PC-9 (cell line): ENCODE measurements around the gene HSD17B11. TPM values are rescaled to one million over a fixed set of nuclear protein-coding genes. Genes with fewer than 3 reads are reported as not detected.
"Not testable (repeated sequence)": the region's sequence is repeated elsewhere in the genome, so short reads cannot be mapped to it uniquely, and the experiment has no call there.

ENCODE experiments used
- BruUV-seq: library from RNA; stranded (reverse); fragments of 400-500 nt; replicated peaks from 2 replicates; lab custom pipeline; 2021; lab: Mats Ljungman, UMichigan
- CTCF ChIA-PET: fragments of 300-600 bp; sonication (Branson Sonifier 250); formaldehyde crosslinking; loops from one replicate; lab custom pipeline; 2022; ENCODE audit warnings: antibody characterized with exemption; lab: Charles Lee
- POLR2A ChIA-PET: fragments of 300-600 bp; sonication (Branson Sonifier 250); formaldehyde crosslinking; loops from one replicate; lab custom pipeline; 2022; ENCODE audit warnings: antibody characterized with exemption; ENCODE audit not compliant: unreplicated experiment; lab: Charles Lee
- DNase-seq, 2 experiments: peaks; one replicate each; pipeline versions ENCODE4 v3.0.0 to v3.0.0-alpha.2; 2015 to 2022; ENCODE audit warnings: mixed read lengths in 1 of 2
- H2AFZ ChIP-seq: fragments of 200-600 bp; sonication (generic); 2 replicates; pipeline ENCODE4 v1.8.1; 2017; ENCODE audit warnings: antibody characterized with exemption
- H3F3A ChIP-seq: fragments of 200-600 bp; sonication (generic); 2 replicates; pipeline ENCODE4 v1.8.1; 2017; ENCODE audit warnings: antibody characterized with exemption, mild to moderate bottlenecking, low read depth; ENCODE audit not compliant: insufficient read depth
- H3K27ac ChIP-seq: fragments of 200-600 bp; sonication (generic); 2 replicates; pipeline ENCODE4 v1.6.1; 2016; ENCODE audit warnings: mixed run types
- H3K27me3 ChIP-seq: fragments of 200-600 bp; sonication (generic); 2 replicates; pipeline ENCODE4 v1.6.1; 2016; ENCODE audit warnings: low read depth, mixed run types; ENCODE audit not compliant: insufficient read depth
- H3K36me3 ChIP-seq: fragments of 200-600 bp; sonication (generic); 2 replicates; pipeline ENCODE4 v1.6.1; 2016; ENCODE audit warnings: low read depth, mixed run types
- H3K4me1 ChIP-seq: fragments of 200-600 bp; sonication (generic); replicated peaks from 2 replicates; pipeline ENCODE4 v1.6.1; 2016; ENCODE audit warnings: mixed run types; ENCODE audit not compliant: insufficient read depth
- H3K4me2 ChIP-seq: fragments of 200-600 bp; sonication (generic); 2 replicates; pipeline ENCODE4 v1.6.1; 2017; ENCODE audit warnings: mixed run types
- H3K4me3 ChIP-seq: fragments of 200-600 bp; sonication (generic); 2 replicates; pipeline ENCODE4 v1.6.1; 2016; ENCODE audit warnings: mixed run types
- H3K79me2 ChIP-seq: fragments of 200-600 bp; sonication (generic); 2 replicates; pipeline ENCODE4 v1.6.1; 2017; ENCODE audit warnings: low read depth, mixed run types
- H3K9me2 ChIP-seq: fragments of 200-600 bp; sonication (generic); 2 replicates; pipeline ENCODE4 v1.8.1; 2017; ENCODE audit warnings: mild to moderate bottlenecking; ENCODE audit not compliant: insufficient read depth
- H3K9me3 ChIP-seq: fragments of 200-600 bp; sonication (generic); 2 replicates; pipeline ENCODE4 v1.8.1; 2016; ENCODE audit warnings: low read depth; ENCODE audit not compliant: insufficient read depth
- H4K20me1 ChIP-seq: fragments of 200-600 bp; sonication (generic); 2 replicates; pipeline ENCODE4 v1.8.1; 2017; ENCODE audit not compliant: insufficient read depth
- EZH2 ChIP-seq: fragments of 200-600 bp; sonication (generic); IDR thresholded peaks from 2 replicates; pipeline ENCODE4 v1.8.0; 2017; ENCODE audit warnings: antibody characterized with exemption, low read depth
- intact Hi-C: fragments of 100-400 bp; cut with micrococcal nuclease; formaldehyde crosslinking; loops from one replicate; pipeline ENCODE4 v1.10.0; 2022; ENCODE audit not compliant: unreplicated experiment
- total RNA-seq: library from RNA; stranded (reverse); gene quantifications from 2 replicates; pipeline ENCODE4 v1.2.3, GENCODE V29; 2021
- TF ChIP-seq, protein P1 (sequence below): fragments of 200-600 bp; sonication (generic); conservative IDR thresholded peaks from 2 replicates; pipeline ENCODE4 v1.6.1; 2017; ENCODE audit warnings: mixed run types, antibody characterized with exemption, mild to moderate bottlenecking, moderate library complexity

The HSD17B11 gene
- total RNA-seq, 1 experiment from 2014 or later: 26.9 TPM

- no peak for DNase-seq
- CTCF ChIA-PET: no interaction called here
- intact Hi-C loops: no loop called here
Measured at GRCh38 chr4:87387237-87387636, 3.8 kb downstream of the HSD17B11 start.

GRCh38 chr4:87384466-87385132, 6.4 kb downstream of the HSD17B11 start:
- H3K9me2 ChIP-seq, intact Hi-C loops, H3K9me3 ChIP-seq, H3K4me3 ChIP-seq, H2AFZ ChIP-seq, POLR2A ChIA-PET, H4K20me1 ChIP-seq, H3K27ac ChIP-seq, H3K4me1 ChIP-seq, CTCF ChIA-PET, H3K27me3 ChIP-seq, BruUV-seq, DNase-seq, H3K36me3 ChIP-seq, H3K4me2 ChIP-seq, H3F3A ChIP-seq: not testable (repeated sequence)
- peaks cover 20% of the 10 kb centered on the region for H3K79me2 ChIP-seq

More at GRCh38 chr4:87387237-87387636, 3.8 kb downstream of the HSD17B11 start:
- Histone ChIP-seq H3K4me1 (0 out of 2 replicates have a peak, but pooled peaks cover 5% of the 10 kb centered on the region), H3K27ac (no peak overlapping the region), H3K4me2 (no peak overlapping the region), H3F3A (peaks cover 8% of the 10 kb centered on the region; the same call in 1 of the 2 replicates), H2AFZ (no peak overlapping the region), H3K36me3 (no peaks in the 10 kb centered on the region), H3K27me3 (no peaks in the 10 kb centered on the region), H3K79me2 (peaks cover 21% of the 10 kb centered on the region), H3K4me3 (no peak overlapping the region), H3K9me2 (no peaks in the 10 kb centered on the region), H3K9me3 (no peaks in the 10 kb centered on the region), H4K20me1 (no peaks in the 10 kb centered on the region)
- TF ChIP-seq EZH2: no peak
- TF ChIP-seq, protein P1, sequence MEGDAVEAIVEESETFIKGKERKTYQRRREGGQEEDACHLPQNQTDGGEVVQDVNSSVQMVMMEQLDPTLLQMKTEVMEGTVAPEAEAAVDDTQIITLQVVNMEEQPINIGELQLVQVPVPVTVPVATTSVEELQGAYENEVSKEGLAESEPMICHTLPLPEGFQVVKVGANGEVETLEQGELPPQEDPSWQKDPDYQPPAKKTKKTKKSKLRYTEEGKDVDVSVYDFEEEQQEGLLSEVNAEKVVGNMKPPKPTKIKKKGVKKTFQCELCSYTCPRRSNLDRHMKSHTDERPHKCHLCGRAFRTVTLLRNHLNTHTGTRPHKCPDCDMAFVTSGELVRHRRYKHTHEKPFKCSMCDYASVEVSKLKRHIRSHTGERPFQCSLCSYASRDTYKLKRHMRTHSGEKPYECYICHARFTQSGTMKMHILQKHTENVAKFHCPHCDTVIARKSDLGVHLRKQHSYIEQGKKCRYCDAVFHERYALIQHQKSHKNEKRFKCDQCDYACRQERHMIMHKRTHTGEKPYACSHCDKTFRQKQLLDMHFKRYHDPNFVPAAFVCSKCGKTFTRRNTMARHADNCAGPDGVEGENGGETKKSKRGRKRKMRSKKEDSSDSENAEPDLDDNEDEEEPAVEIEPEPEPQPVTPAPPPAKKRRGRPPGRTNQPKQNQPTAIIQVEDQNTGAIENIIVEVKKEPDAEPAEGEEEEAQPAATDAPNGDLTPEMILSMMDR: no peak
- no TSS peak for BruUV-seq
- POLR2A ChIA-PET: interaction anchor here (0.6 kb wide), 1 partner anchor 720 kb away, joined by 7 read pairs; no protein-coding TSS in a partner anchor

DNA sequence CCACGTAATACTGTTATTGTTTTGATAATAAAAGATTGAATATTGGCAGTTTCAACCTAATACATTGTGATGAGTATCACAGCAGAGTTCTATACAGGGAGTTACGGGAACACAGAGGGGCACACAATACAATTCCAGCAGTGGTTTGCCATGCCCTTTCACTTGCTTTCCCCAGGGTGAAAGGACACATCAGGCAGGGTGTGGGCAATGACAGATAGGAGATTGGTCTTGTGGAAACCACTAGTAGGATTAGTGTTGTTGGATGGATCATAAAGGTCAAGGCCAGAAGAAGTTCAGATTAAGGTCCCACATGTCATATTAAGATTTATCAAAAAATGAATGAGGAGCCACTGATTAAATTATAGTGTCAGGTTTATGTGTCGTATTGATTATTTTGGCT, 8.1 kb downstream of the HSD17B11 start:
- no peak for DNase-seq
- no peaks in the 10 kb centered on the region for H3F3A ChIP-seq
- H3K4me3 ChIP-seq: no peak overlapping the region
- intact Hi-C loops: no loop called here
- H4K20me1 ChIP-seq: no peaks in the 10 kb centered on the region
- H3K27ac ChIP-seq: no peak overlapping the region
- CTCF ChIA-PET: no interaction called here
- no peaks in the 10 kb centered on the region for H3K9me3 ChIP-seq
- 0 out of 2 replicates have a peak, but pooled peaks cover 9% of the 10 kb centered on the region for H3K79me2 ChIP-seq
- H3K36me3 ChIP-seq: no peaks in the 10 kb centered on the region
- no peak overlapping the region for H3K4me2 ChIP-seq
- H3K9me2 ChIP-seq: no peaks in the 10 kb centered on the region
- BruUV-seq: no TSS peak
- POLR2A ChIA-PET: no interaction called here
- H2AFZ ChIP-seq: no peak overlapping the region
- no peaks in the 10 kb centered on the region for H3K27me3 ChIP-seq
- H3K4me1 ChIP-seq: no peaks in the 10 kb centered on the region
- TF ChIP-seq, protein P1: no peak
- no peak for TF ChIP-seq EZH2
